Islet of Langerhans (tissue), 1 donor: ENCODE measurements around the gene TBC1D22A.

Source experiments
- FAIRE-seq: peaks from one replicate; lab custom pipeline; 2011; peaks lifted over from hg19 to GRCh38; lab: Jason Lieb, UNC

Gene TBC1D22A

DNA sequence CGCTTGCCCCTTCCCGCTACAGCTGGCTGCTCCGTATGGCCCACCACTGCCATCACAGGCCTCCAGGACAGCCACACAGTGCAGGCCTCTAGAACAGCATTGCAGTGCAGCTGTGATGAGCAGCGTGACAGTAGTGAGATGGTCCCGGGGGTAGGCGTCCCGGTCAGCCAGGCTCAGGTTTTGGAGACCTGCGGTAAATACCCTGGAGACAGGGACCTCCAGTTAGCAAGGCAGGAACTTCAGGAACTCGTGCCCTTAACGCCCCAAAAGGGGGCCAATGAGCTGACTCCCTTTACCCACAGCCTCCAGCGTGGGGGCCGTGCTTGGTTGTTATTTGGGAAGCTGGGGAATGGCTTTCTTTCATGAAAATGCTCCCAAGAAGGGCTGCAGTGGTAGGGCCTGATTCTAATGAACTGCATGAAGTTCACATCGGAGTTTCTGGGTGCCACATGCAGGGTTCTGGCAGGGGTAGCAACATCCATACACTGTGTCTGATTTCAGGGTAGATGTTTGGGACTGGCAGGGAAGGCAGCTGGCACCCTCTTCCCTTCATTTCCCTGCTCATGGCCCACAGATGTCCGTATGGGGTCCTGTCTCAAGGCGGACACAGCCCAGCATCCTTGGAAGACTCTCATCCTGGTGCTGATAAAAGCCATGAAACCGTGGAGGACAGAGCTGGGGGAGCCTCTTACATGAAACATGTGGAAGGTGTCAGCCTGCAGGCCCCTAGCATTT is 440.5 kb downstream of the TBC1D22A start:
- no peak for FAIRE-seq

DNA sequence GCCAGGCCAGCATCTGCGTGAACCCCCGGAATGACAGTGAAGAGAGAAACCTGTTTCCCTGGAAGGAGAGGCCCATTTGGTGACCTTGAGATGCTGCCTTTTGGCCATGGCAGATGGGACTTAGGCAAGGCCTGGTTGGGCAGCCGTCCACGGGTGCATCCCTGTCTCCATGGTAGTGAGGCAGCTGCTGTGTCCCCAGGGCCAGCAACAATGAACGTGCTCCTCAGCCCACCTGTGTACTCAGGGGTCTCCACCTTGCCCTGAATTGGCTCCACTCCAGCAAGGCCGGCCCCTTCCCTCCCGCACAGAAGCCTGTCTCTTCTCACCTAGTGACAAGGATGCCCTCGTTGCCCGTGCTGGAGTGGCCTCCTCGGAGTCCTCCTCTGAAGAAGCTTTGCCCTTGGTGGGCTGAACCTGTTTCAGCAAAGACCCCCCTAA is 441.1 kb downstream of the TBC1D22A start:
- FAIRE-seq: no peak

DNA sequence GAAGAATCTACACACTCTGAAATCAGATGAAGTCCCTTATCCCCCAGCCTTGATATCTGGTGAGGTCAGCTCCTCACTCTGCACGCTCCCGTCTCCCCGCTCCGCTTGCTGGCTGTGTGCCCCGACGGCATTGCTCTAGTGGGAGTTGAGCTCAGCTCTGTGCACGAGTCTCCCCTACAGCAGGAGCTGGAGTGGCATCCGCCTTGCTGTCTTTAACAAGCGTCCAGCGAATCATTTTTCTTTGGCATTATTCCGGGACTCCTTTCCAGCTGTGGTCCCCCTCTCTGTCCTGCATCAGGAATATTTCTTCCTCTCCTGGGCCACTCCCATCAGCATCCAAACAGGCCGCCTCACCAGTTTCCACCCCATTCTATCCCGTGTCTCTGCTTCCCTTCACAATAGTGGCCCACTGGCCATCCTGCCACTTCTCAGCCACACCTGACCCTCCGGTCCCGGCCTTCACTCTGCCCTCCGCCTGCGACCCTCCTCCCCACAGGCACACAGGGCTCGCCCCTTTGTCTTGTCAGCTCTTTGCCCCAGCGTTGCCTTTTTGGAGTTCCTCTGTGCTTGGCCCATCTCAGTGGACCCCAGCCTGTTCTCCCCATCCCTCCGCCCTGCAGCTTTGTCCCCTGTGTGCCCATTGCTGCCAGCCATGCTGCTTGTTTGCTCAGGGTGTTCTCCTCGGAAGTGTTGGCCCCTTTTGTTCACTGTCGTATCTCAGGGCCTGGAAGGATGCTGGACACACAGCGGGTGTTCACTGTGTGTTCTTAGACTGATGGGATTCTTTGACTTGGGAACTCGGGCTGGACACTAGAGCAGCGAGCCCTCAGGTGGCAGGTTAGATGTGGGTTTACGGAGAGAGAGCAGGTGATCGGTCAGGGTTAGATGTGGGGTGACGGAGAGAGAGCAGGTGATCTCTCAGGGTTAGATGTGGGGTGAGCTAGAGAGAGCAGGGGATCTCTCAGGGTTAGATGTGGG is 441.8 kb downstream of the TBC1D22A start:
- FAIRE-seq: no peak

DNA sequence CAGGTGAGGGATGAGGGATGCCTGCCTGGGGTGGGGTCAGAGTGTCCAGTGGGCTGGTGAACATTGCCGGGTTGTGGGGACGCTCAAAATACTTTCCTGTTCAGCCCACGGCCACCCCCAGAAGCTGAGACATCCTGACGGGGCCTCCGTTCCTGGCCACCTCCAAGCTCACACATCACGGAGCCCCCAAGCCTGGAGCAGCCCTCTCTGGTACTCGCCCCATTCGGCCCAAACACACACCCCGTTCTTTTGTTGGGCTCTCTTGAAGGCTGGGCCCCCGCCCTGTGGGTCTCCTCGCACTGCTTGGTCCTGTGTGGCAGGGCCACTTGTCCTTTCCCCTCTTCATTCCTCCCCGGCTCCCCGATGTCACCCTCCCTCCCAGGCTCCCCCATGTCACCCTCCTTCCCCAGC is 442.6 kb downstream of the TBC1D22A start:
- no peak for FAIRE-seq

DNA sequence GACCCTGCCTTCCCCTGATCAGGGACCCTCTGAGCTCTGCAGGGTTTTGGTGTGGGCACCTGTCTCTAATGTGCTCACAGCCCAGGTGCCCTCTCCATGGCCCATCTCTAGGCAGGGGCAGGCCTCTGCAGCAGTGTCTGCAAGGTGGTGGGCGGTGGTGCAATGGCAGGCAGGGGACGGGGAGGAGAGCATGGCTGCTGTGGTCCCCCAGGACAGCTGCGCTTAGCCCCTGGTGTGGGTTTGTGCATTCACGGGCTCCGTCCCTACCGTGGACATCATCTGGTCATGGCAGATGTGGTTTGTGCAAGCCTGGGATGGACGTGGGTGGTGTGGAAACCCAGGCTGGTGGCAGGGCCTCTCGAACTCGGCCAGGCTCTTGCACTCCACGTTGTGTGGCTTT is 443.1 kb downstream of the TBC1D22A start:
- no peak for FAIRE-seq

DNA sequence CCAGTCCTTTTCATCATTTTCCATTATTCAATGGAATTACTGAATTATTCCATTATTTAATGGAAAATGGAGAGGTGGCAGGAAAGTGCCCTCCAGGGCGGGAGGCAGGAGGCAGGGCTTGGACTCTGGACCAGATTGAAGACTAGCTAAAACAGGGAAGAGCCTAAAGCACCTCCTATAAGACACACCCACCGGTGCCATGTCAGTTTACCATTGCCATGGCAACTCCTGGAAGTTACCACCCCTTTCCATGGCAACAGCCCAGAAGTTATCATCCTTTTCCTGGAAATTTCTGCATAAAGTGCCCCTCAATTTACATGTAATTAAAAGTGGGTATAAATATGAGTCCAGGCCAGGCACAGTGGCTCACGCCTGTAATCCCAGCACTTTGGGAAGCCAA is 443.7 kb downstream of the TBC1D22A start:
- FAIRE-seq: no peak

DNA sequence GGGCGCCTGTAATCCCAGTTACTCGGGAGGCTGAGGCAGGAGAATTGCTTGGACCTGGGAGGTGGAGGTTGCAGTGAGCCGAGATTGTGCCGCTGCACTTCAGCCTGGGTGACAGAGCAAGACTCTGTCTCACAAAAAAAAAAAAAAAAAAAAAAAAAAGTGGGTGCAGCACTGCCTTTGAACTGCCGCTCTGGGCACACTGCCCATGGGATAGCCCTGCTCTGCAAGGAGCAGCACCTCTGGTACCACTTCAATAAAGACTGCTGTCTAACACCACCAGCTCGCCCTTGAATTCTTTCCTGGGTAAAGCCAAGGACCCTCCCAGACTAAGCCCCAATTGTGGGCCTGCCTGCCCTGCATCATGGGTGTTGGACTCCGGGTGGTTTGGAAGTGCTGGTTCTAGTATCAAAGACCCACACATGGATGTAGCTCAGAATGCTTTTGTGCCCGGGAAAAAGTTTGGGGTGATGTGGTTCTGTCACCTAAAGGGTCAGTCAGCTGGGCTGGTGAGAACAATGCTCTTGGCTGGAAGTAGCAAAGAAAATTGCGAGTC is 444.3 kb downstream of the TBC1D22A start:
- no peak for FAIRE-seq

DNA sequence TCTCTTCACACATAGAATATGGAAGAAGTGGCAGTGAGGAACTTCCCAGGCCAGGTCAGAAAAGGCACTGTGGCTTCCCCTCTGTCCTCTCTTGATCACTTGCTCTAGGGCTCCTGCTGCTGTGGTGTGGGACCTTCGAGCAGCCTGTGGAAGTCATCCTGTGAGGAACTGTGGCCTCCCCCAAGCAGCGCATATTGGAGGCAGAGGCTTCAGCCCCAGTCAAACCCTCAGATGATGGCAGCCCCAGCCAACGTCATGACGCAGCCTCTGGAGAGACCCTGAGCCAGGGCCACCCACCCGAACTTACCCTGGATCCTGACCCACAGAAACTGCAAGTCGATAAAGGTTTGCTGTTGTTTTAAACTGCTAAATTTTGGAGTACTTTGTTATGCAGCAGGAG is 444.9 kb downstream of the TBC1D22A start:
- no peak for FAIRE-seq

DNA sequence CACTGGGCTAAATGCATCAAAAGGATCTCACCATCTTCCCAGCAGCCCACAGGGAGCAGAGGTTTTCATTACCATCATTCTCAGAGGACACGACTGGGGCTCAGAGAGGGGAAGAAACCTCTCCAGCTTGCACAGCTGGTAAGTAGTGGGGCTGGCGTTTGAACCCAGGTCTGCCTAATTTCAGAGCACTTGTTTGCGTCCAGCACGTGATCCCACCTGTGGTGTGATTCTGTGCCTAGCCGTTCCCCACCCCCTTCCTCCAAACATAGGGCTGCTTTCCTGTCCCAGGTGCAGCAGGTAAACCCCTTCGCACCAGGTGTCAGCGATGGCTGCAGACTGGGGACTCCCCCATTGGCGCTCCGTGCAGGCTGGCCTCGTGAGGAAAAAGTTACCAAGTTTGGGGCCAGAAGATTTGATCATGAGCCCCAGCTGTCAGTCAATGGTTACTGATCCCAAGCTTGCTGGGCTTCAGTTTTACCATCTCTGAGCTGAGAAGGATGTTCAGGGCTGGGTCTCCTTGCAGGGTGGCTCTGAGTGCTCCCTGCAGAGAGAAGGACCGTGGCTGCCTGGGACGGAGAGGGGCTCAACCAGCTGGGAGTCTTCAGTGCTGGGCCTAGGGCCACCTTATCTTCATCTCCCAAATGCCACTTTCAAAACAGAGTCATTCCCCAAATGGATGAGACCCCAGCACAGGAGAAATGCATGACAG is 445.6 kb downstream of the TBC1D22A start:
- no peak for FAIRE-seq

DNA sequence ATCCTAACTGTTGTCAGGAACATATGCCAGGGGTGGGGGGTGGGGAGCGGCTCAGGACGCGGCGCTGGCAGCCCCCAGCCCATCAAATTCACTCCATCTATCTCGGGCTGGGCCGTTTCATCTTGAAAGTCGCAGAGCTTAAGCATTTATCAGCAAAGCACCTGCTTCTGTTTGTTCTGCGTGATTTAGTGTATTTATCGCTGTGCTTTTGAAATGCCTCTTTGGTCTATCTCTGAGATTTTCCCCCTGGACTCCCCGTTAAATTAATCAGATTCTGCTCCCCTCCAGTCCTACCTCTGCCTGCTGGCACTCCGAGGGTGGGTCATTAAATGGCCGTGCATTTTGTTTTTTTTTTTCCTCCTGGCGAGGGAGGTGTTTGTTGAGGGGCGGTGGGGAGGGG is 446.2 kb downstream of the TBC1D22A start:
- no peak for FAIRE-seq

DNA sequence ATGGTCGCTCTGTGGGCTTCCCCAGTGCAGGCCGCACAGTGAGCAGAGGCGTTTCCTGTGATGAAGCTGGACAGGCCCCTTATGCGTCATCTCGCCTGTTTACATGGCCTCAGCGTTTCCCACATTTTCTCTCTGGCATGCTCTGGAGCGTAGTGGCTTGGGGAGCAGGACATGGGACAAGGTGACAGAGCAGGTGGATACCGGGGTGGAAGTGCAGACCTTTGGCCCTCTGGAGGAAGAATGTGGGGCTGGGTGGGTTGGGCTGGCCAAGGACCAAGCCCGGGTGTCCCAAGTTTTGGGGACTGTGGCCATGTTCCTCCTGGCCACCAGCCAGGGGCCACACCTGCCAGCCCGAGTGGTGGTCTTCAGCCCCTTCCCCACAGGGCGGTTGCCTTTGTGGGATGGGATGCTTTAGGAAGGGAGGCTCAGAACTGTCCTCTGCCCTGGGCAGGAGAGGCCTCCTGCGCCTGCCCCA is 446.6 kb downstream of the TBC1D22A start:
- no peak for FAIRE-seq

DNA sequence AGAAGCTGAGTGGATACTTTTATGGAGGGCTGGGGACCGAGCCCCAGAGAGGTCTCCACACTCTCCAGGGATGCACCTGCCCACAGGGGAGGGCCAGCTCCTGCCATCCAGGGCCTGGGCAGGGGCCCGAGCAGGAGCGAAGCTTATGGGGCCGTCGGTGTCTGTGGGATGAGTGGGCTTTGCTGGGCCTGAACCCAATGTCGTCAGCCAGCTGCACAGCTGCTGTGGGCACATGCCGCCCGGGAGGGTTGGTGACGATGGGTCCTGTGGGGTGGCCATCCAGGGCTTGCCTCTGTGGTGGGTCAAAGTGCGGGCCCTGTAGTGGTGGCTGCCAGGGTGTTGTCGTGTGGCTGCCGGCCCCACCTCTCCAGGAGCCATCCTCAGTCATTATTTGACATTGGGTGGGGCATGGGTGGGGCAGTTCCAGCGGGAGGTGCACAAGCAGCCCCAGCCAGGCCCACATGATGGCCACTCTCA is 447.1 kb downstream of the TBC1D22A start:
- FAIRE-seq: no peak

DNA sequence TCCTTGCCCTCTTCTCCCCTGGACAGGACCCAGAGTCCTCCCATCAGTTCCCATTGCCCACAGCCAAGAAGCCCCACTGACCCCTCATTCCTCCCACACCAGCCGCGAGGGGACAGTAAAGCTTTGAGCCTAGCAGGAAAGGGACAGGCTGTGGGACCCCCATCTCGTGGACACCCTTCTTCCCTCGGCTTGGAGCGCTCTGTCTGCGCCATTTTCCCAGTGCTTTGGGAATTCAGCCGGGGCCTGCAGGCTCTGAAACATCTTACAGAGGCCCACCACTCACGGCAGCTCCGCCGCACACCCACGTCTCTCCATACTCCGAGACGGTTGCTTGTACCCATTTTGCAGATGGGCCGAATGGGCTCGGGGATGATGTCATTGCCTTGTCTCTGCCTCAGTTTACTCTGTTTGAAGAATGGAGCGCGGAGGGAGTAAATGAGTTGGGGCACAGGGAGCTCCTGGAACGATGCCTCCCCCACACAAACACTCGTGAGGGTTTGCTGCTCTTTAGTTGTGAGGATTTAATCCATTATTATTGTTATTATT is 447.7 kb downstream of the TBC1D22A start:
- no peak for FAIRE-seq

DNA sequence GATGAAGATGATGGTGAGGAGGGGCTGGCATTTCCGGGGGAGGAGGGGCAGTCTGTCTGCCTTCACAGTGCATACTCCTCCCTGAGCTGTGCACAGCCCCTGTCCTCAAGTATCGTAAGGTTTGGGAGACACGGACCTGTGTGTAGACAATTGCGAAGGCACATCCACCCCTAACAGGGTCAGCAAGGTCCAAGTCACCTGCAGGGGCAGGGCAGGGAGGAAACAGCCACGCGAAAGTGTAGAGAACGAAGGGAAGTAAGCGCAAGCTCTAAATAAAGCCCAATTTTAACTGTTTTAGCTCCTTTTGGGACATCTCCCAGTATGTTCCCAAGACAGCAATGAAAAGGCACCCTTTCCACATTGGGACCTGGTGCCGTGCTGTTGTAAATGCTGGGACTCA is 448.2 kb downstream of the TBC1D22A start:
- FAIRE-seq: no peak

DNA sequence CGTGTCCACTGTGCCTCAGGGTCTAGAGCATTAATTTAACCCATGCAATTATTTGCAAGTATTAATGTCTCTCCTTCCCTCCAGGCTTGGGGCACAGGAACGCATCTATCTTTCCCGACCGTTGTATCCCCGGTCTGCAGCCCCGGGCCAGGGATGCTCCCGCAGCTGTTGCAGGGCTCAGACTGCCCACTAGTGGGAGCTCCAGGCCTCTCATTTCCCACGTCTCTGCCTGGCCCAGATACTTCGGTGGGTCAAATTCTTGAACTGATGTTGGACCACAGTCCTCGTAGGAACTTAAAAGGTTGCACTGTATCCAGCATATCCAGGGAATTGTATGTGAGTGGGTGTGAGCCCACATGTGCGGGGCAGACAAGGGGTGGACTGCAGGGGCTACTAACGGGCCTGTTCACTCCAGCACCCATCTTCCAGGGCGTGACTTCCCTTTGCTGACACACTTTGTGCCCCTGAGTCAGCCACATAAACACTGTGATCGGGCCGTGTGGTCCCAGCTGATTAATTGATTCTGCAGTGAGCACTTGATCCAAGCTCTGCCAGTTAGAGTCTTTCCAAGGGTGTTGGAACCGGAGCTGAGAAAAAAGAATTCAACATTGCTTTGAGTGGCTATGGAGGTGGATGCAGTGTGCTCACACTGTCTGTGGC is 451.3 kb downstream of the TBC1D22A start:
- no peak for FAIRE-seq

DNA sequence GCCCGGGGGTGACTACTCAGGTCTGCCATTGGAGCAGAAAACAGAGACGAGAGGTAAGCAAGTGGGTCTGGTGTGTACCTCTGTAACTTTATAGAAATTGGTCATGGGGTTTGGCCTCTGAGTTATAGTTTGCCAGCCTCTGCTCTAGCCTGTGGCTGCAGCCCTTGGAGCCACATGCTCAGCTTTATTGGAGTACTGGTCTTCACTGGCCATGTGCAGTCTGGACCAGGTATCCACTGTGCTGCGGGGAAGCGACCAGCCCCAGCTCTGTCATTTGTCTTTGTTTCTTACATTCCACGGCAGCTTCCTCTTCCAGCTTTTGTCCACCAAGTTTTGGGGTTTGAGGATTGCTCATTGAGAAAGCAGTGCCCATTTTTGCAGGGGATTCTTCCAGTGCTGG is 453.4 kb downstream of the TBC1D22A start:
- no peak for FAIRE-seq

DNA sequence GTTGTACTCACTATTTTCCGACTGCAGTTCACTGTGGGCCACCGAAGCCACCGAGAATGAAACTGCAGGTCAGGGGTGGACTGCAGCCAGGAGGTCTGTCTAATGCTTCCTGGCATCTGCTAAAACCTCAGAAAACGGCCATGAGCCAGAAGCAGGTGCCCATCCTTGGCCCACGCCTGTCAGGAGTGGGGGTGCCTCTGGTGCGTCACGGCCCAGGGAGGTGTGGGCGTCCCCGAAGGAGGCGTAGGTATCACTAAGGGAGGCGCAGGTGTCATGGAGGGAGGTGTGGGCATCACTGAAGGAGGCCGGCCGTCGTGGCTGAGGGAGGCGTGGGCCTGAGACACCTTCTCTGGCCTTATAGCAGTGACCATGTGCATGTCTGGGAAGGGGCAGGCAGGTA is 456.2 kb downstream of the TBC1D22A start:
- FAIRE-seq: no peak

DNA sequence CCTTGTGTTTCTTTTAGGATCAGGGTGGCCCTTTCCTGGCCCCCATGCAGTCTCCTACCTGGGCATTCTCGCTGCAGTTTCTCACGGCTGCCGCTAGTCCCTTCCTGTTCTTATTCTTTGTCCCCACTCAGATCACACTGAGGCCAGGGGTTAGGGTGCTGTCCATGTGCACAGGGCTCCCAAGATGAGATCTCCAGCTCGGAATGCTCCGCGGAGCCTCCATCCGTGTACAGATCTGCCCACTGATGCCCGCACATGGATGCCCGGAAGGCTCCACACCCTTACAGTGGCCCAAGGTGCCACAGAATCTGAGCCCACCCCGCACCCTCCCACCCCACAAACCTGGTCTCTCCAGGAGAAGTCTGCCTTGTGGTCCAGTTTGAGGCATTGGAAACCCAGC is 457.3 kb downstream of the TBC1D22A start:
- no peak for FAIRE-seq

DNA sequence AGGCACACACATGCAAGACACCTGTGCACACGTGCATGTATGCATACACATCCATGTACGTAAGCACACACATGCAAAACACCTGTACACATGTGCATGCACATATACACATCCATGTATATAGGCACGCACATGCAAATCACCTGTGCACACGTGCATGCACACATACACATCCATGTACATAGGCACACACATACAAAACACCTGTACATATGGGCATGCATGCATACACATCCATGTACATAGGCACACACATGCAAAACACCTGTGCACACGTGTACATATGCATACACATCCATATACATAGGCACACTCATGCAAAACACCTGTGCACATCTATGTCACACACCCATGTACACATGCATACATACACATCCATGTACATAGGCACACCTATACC is 458.3 kb downstream of the TBC1D22A start:
- FAIRE-seq: no peak

DNA sequence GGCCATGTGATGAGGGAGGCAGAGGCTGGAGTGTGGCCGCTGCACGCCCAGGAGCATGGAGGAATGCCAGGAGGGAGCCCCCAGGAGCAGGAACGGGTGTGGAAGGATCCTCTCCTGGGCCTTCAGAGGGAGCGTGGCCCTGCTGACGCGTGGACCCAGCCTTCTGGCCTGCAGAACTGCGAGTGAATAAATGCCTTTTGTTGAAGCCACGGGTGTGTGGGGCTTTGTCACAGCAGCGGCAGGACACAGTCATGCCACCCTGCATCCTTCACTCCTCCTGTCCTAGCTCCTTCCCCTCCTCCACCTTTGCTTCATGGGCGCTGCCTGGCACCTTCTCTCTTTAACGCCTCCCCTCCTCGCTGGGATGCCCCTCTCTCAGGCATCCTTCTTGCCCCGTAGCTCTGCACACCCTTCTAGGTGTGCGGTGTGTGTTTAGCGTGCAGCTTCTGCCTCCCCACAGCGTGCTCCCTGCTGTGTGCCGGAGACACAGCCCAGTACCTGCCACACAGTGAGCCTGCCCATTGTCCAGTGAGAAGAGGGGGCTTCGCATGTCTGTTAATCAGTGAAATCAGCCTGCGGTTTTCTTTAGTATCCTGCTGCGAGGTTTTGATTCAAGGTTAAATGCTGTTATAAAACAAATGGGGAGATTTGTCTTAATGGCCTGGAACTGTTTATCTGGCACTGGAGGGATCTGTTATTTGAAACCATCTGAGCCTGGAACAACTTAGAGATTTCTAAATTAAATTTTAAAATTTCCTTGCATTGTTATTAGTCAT is 459.6 kb downstream of the TBC1D22A start:
- no peak for FAIRE-seq
